Smooth muscle cell of the brain vasculature (primary cell): ENCODE data around the gene RBM8A.

ENCODE experiments used
- DNase-seq: peaks from one replicate; pipeline ENCODE4 v3.0.0-alpha.2; 2012; ENCODE audit warnings: low read depth, low spot score

The RBM8A gene

DNA sequence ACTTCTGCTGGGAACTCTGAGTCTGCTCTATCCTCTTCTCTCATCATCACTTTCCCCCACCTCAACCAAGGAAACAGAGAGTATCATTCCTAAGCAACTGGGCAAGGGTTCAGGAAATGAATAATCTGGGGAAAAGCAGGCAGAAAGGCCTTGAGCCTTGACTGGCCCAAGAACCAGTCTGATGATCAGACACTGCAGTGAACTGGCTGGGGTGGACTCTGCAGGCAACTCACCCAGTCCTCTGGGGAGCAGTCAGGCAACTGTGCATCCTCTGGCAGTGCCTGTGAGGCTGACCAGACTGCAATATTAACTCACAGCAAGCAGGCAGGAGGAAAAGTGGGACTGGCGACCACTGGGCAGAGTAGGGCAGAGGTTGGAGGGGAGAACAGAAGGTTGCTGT is 42.6 kb downstream of the RBM8A start:
- DNase-seq: no peak

DNA sequence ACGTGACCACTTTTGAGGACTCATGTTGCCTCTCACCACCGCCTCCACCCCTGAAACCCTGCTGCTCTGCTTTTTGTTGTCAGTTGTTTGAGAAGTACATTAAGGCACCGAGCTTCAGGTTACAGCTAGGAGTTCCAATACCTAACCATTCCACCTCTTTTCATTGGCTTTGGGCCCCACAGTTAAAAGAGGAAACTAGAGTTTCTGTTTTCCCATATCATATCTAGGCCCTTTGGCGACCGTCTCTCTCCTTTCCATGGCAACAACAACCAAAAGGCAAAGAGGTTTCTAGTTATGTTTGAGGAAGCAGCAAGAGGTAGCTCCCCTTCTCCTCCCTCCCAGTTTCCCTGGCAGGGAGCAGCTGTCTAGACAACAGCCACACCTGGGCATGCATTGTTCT is 47.5 kb downstream of the RBM8A start:
- DNase-seq: no peak

DNA sequence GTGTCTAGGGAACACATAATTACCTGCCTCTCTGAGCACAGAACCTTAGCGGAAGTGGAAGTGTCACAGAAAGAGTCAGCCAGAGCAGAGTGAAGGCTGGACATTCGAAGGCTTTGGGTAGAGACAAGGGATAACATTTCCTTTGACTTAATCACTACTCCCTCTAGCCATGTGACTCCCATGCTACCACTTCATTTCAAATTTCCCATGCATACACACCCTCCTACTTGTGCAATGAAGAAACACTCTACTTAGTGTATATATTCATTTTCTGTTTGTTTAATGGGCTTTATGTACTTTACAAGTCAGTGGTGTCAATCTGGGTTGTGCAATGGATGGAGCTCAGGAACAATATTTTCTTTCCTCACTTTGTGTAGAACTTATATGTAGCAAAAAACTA is 48.6 kb downstream of the RBM8A start:
- no peak for DNase-seq

DNA sequence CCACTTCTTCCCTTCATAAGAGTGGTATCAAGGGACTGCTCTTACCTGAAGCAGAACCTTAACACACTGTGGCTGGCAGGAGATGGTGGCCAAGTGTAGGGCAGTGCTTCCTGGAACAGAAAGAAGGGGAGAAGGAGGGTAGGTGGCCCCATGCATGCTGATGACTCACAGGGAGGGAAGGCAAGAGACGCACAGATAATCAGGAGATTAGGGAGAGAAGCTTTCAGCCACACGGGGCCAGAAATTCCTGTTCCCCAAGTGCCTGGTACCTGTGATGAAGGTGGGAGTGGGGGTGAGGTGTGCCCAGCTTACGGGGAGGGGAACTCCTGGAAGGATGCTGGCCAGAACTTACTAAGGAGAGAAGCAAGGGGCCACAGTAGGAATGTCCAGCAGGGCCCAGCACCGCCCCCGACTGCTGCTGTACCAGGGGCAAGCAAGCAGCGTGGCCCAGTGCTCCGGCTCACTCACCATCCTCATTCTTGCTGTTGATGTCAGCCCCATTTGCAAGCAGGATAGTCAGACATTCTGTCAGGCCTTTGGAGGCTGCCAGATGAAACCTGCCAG is 49.3 kb downstream of the RBM8A start:
- no peak for DNase-seq

DNA sequence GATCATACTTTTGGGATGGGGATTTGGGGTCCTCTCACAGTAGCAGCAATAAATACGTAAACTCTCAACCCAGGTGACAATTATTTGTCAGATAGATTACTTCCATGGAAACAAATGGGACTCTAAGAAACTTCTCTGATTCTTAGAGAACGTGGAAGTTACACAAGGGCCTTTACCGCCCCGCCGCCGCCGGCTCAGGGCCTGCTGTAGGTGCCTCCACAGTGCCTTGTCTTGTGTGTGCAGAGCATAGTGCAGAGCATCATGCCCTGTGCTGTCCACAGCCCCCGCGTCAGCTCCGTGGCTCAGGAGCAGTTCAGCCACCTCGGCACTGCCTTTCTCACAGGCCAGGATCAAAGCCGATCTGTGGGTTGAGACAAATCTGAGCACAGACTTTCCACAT is 52.6 kb downstream of the RBM8A start:
- DNase-seq: no peak

DNA sequence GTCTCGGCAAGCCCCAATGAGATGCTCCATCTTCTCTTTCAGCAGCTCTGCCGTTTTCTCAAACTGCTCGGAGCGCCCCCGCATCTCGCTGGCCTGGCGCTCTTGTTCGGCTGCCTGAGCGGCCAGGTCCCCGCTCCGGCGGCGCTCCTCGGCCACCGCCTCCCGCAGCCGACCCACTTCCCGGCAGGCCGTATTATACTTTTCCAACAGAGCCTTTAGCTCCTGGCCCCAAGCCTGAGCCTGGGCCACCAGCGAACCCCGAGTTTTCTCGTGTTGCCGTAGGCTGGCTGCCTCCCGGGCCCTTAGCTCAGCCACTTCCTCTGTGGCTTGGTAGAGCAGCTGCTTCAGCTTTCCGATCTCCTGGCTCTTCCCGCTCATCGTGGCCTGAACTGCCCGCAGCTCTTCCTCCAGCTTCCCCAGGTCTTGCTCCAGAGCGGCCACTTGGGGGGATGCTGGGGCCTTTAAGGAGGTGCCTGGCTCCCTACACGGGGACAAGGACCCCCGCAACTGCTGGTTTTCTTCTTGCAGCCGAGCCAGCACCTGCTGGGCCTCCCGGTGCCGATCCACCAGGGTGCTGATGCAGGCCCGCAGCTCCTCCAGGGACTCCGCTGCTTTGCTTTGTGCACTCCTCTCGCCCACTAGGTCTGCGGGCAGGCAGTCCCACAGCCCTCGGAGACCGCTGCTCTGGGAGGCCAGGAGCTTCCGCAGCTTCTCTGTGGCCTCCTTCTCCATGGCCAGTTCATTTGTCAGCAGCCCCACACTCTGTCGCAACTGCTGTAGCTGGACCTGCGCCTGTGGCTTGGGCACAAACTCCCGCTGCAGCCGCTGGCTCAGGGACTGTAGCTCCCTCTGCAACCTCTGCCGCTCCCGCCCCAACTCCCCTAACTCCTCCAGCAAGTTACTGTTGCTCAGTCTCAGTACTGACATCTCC is 55.0 kb downstream of the RBM8A start:
- DNase-seq: peak; percentile 31
